SH-SY5Y (cell line): ENCODE data around the gene PRKCH.

ENCODE experiments used
- GATA2 ChIP-seq: IDR thresholded peaks from 2 replicates; pipeline ENCODE4 v1.6.1; 2011; ENCODE audit warnings: mild to moderate bottlenecking, low read depth, low read length
- GATA3 ChIP-seq: IDR thresholded peaks from 2 replicates; pipeline ENCODE4 v1.6.1; 2011; ENCODE audit warnings: low read depth, mild to moderate bottlenecking, low read length, moderate library complexity

GRCh38 chr14:61593330-61593729, 272.0 kb downstream of the PRKCH start:
- TF ChIP-seq GATA2 = no peak
- TF ChIP-seq GATA3 = no peak
